H1 (cell line): Measurements from ENCODE around the gene ASB7. TPM values are rescaled to one million over a fixed set of nuclear protein-coding genes. Genes with fewer than 3 reads are reported as not detected.
A peak's percentile ranks its signal among the peaks of the same experiment; 100 is the strongest.

Source experiments
- CTCF ChIA-PET: fragments of 300-600 bp; sonication (Branson Sonifier 250); formaldehyde crosslinking; loops from one replicate; lab custom pipeline; 2021; ENCODE audit not compliant: partially characterized antibody; lab: Charles Lee
- POLR2A ChIA-PET: fragments of 300-600 bp; sonication (Branson Sonifier 250); formaldehyde crosslinking; loops from one replicate; lab custom pipeline; 2021; ENCODE audit warnings: inconsistent platforms; ENCODE audit not compliant: partially characterized antibody; lab: Charles Lee
- DNase-seq, 2 experiments: peaks; one replicate each; pipeline versions ENCODE4 v3.0.0 to v3.0.0-alpha.2; 2010 to 2022; ENCODE audit warnings: low spot score in 2 of 2, low read depth in 1 of 2, mixed read lengths in 1 of 2
- FAIRE-seq: peaks from 2 replicates; lab custom pipeline; 2011; peaks lifted over from hg19 to GRCh38; lab: Jason Lieb, UNC
- H2AFZ ChIP-seq: 2 replicates; pipeline ENCODE4 v1.8.1; 2012; ENCODE audit warnings: low read length, inconsistent platforms
- H2AK5ac ChIP-seq: 2 replicates; pipeline ENCODE4 v1.6.1; 2013; ENCODE audit warnings: low read depth, low read length
- H2BK120ac ChIP-seq: replicated peaks from 2 replicates; pipeline ENCODE3; 2013; ENCODE audit warnings: low read depth, low read length, inconsistent platforms
- H2BK12ac ChIP-seq: 2 replicates; pipeline ENCODE4 v1.6.1; 2013; ENCODE audit warnings: low read depth, low read length
- H2BK15ac ChIP-seq: 2 replicates; pipeline ENCODE4 v1.6.1; 2013; ENCODE audit warnings: low read length
- H2BK20ac ChIP-seq: 2 replicates; pipeline ENCODE4 v1.6.1; 2013; ENCODE audit warnings: low read length
- H2BK5ac ChIP-seq: 2 replicates; pipeline ENCODE4 v1.6.1; 2013; ENCODE audit warnings: low read depth, low read length
- H3K14ac ChIP-seq: 2 replicates; pipeline ENCODE4 v1.6.1; 2013; ENCODE audit warnings: inconsistent platforms; ENCODE audit not compliant: insufficient read length
- H3K18ac ChIP-seq: 2 replicates; pipeline ENCODE4 v1.6.1; 2013; ENCODE audit warnings: low read length; ENCODE audit errors: extremely low read depth
- H3K23ac ChIP-seq: 2 replicates; pipeline ENCODE4 v1.6.1; 2013; ENCODE audit warnings: inconsistent platforms; ENCODE audit not compliant: insufficient read length
- H3K23me2 ChIP-seq: 2 replicates; pipeline ENCODE4 v1.6.1; 2013; ENCODE audit warnings: low read depth, low read length
- H3K27ac ChIP-seq: 2 replicates; pipeline ENCODE4 v1.6.1; 2011; ENCODE audit warnings: low read depth, low read length, inconsistent platforms
- H3K27me3 ChIP-seq, 4 experiments: replicated peaks in 1 of 4; 1 replicate in 1 of 4; 2 replicates in 3 of 4; pipeline versions ENCODE4 v1.6.1 to v1.8.1; 2011 to 2013; ENCODE audit warnings: low read length in 3 of 4, mild to moderate bottlenecking in 3 of 4, inconsistent platforms in 2 of 4, mixed read lengths in 2 of 4, moderate library complexity in 1 of 4; ENCODE audit not compliant: control insufficient read depth in 3 of 4, insufficient read depth in 3 of 4; ENCODE audit errors: extremely low read depth in 1 of 4
- H3K36me3 ChIP-seq, 4 experiments: 2 replicates each; pipeline versions ENCODE4 v1.6.1 to v1.8.1; 2011 to 2013; ENCODE audit warnings: mild to moderate bottlenecking in 4 of 4, low read length in 3 of 4, moderate library complexity in 2 of 4, control low read depth in 1 of 4, inconsistent platforms in 1 of 4; ENCODE audit not compliant: insufficient read depth in 4 of 4, control insufficient read depth in 2 of 4
- H3K4ac ChIP-seq: replicated peaks from 2 replicates; pipeline ENCODE3; 2013; ENCODE audit warnings: low read length, low read depth, mixed read lengths, inconsistent platforms; ENCODE audit not compliant: insufficient read length
- H3K4me1 ChIP-seq, 4 experiments: replicated peaks in 1 of 4; 1 replicate in 1 of 4; 2 replicates in 3 of 4; pipeline versions ENCODE4 v1.6.1 to v1.8.1; 2011 to 2013; ENCODE audit warnings: low read length in 3 of 4, inconsistent platforms in 2 of 4, mixed read lengths in 1 of 4; ENCODE audit not compliant: insufficient read depth in 4 of 4, control insufficient read depth in 3 of 4
- H3K4me2 ChIP-seq, 2 experiments: 2 replicates each; pipeline versions ENCODE4 v1.6.1 to v1.8.1; 2011 to 2013; ENCODE audit warnings: low read depth in 2 of 2, low read length in 2 of 2, control low read depth in 1 of 2, inconsistent platforms in 1 of 2, mild to moderate bottlenecking in 1 of 2; ENCODE audit not compliant: insufficient read depth in 1 of 2
- H3K4me3 ChIP-seq, 4 experiments: fragments of 200-600, 300-600 bp in 1 of 4; sonication (generic), shearing (Covaris generic), sonication (Bioruptor Twin) in 1 of 4; 2 replicates each; pipeline versions ENCODE4 v1.5.1 to v1.8.1; 2011 to 2016; ENCODE audit warnings: low read length in 4 of 4, low read depth in 3 of 4, control low read depth in 2 of 4, inconsistent platforms in 2 of 4, mild to moderate bottlenecking in 2 of 4, mixed read lengths in 1 of 4, moderate library complexity in 1 of 4; ENCODE audit not compliant: insufficient read depth in 2 of 4; ENCODE audit errors: extremely low read depth in 1 of 4
- H3K56ac ChIP-seq: replicated peaks from 2 replicates; pipeline ENCODE3; 2013; ENCODE audit warnings: low read depth, mild to moderate bottlenecking, mixed read lengths, low read length, inconsistent platforms; ENCODE audit not compliant: insufficient read length
- H3K79me1 ChIP-seq: 2 replicates; pipeline ENCODE4 v1.6.1; 2013; ENCODE audit warnings: low read depth, low read length, control low read depth
- H3K79me2 ChIP-seq, 2 experiments: 2 replicates each; pipeline versions ENCODE4 v1.6.1 to v1.8.1; 2012 to 2013; ENCODE audit warnings: low read length in 2 of 2, mild to moderate bottlenecking in 2 of 2, inconsistent platforms in 1 of 2; ENCODE audit not compliant: insufficient read depth in 2 of 2, control insufficient read depth in 1 of 2
- H3K9ac ChIP-seq, 4 experiments: replicated peaks in 1 of 4; 1 replicate in 1 of 4; 2 replicates in 3 of 4; pipeline versions ENCODE4 v1.6.1 to v1.8.1; 2011 to 2013; ENCODE audit warnings: low read depth in 3 of 4, low read length in 3 of 4, control low read depth in 2 of 4, mild to moderate bottlenecking in 2 of 4, moderate library complexity in 2 of 4, inconsistent platforms in 1 of 4; ENCODE audit errors: extremely low read depth in 1 of 4
- H3K9me3 ChIP-seq, 2 experiments: 2 replicates each; pipeline versions ENCODE4 v1.6.1 to v1.8.1; 2012 to 2013; ENCODE audit warnings: mild to moderate bottlenecking in 2 of 2, moderate library complexity in 2 of 2, control low read depth in 1 of 2, inconsistent platforms in 1 of 2, low read depth in 1 of 2, low read length in 1 of 2, mixed read lengths in 1 of 2; ENCODE audit not compliant: insufficient read depth in 2 of 2
- H4K20me1 ChIP-seq, 2 experiments: replicated peaks in 1 of 2; 2 replicates each; pipeline versions ENCODE3 to v1.8.1; 2011 to 2013; ENCODE audit warnings: inconsistent platforms in 2 of 2, low read length in 2 of 2, mild to moderate bottlenecking in 1 of 2; ENCODE audit not compliant: insufficient read depth in 2 of 2, control insufficient read depth in 1 of 2
- H4K5ac ChIP-seq: 2 replicates; pipeline ENCODE4 v1.6.1; 2013; ENCODE audit warnings: low read length, low read depth, mixed read lengths, inconsistent platforms; ENCODE audit not compliant: insufficient read length
- H4K8ac ChIP-seq: 2 replicates; pipeline ENCODE4 v1.8.0; 2013; ENCODE audit warnings: mild to moderate bottlenecking, moderate library complexity, low read length, inconsistent platforms; ENCODE audit not compliant: insufficient read depth; ENCODE audit errors: extremely low read depth
- H4K91ac ChIP-seq: replicated peaks from 2 replicates; pipeline ENCODE3; 2013; ENCODE audit warnings: low read length, mixed read lengths, inconsistent platforms; ENCODE audit not compliant: insufficient read length
- BRCA1 ChIP-seq: IDR thresholded peaks from 2 replicates; pipeline ENCODE4 v1.6.1; 2012; ENCODE audit warnings: low read depth, low read length, improper control_type of control experiment
- RAD21 ChIP-seq, 2 experiments: IDR thresholded peaks in 1 of 2; conservative IDR thresholded peaks in 1 of 2; 2 replicates each; pipeline ENCODE4 v1.6.1; 2011; ENCODE audit warnings: low read depth in 2 of 2, low read length in 2 of 2, improper control_type of control experiment in 1 of 2, inconsistent platforms in 1 of 2, mild to moderate bottlenecking in 1 of 2, moderate library complexity in 1 of 2
- RNF2 ChIP-seq: fragments of 200-900, 300-1000 bp; sonication (generic); IDR thresholded peaks from 2 replicates; pipeline ENCODE4 v1.7.1; 2016; ENCODE audit warnings: borderline replicate concordance, low read depth, mild to moderate bottlenecking, antibody characterized with exemption, low read length; ENCODE audit not compliant: poor library complexity, severe bottlenecking; ENCODE audit errors: missing control alignments
- WGBS, 2 experiments: shearing (Covaris generic) in 1 of 2; methylation state at CpG; one replicate each; pipeline versions ENCODE4 v1.1.6 to v1.1.7; 2013 to 2015; ENCODE audit warnings: low lambda C conversion rate in 2 of 2, mixed read lengths in 2 of 2, inconsistent platforms in 1 of 2, low coverage in 1 of 2, missing lambda C conversion rate in 1 of 2; ENCODE audit not compliant: insufficient replicate concordance in 2 of 2, insufficient coverage in 1 of 2, insufficient read length in 1 of 2; ENCODE audit errors: extremely low coverage in 1 of 2, missing lambda C conversion rate in 1 of 2; 5-methylcytosine and 5-hydroxymethylcytosine counted together
- polyA plus RNA-seq, 7 experiments: library from polyadenylated mRNA; depleted of rRNA in 3 of 7; stranded (reverse) in 5 of 7; unstranded in 2 of 7; fragments of >200 nt in 5 of 7; fragments of 200-250 nt in 2 of 7; gene quantifications; 1 replicate in 5 of 7; 2 replicates in 1 of 7; 4 replicates in 1 of 7; pipeline versions ENCODE4 v1.2.1 to v1.2.3, GENCODE V29; 2011 to 2013; ENCODE audit warnings: missing spikeins in 2 of 7, mixed read lengths in 2 of 7
- total RNA-seq: library from RNA; stranded (reverse); fragmentation: NEBNext Ultra II Directional; extraction: Animal tissue kit (Norgen Biotek cat#: 25700); gene quantifications from 2 replicates; pipeline ENCODE4 v1.2.1, GENCODE V29; 2021
- TF ChIP-seq, protein P1 (sequence below), 3 experiments: IDR thresholded peaks; 1 replicate in 2 of 3; 2 replicates in 1 of 3; pipeline versions ENCODE4 v1.5.1 to v1.6.1; 2011; ENCODE audit warnings: low read length in 3 of 3, mild to moderate bottlenecking in 3 of 3, inconsistent platforms in 2 of 3, low read depth in 1 of 3, moderate library complexity in 1 of 3; ENCODE audit not compliant: insufficient read depth in 1 of 3; ENCODE audit errors: control extremely low read depth in 1 of 3

ASB7 gene
- total and polyA plus RNA-seq, 2 of the 8 experiments (the other 6 are each of a cell fraction or from before 2014, with no cell fraction given) = 5.2 to 12.8 TPM

DNA sequence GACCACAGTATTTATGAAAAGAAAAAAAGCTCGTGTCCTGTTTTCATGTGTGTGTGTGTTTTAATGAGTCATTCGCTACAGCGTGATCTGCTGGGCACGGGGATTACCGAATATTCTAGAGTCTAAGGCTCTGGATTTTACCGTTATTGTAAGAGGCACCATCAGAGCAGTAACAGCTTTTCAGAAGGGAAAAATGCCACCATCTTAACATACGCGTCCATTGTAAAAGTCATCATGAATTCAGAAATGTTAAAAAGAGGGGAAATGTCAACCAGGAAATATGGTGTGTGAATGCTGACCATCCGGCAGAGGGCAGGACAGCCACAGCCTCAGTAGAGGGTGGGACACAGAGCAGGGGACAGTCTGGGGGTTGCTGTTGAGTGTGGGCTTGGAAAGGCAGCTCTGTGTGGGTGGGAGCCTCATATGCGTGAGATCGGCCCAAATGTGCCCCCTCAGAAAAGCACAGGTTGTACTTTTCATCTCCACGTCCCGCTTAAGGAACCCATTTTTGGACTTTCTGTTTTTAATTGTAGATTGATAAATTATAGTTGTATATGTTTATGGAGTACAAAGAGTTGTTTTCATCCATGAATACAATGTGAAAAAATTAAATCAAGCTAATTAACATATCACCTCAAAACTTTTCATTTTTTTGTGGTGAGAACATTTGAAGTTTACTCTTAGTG lies 69.6 kb downstream of the ASB7 start:
- H3K4me1 ChIP-seq = no peaks in the 10 kb centered on the region
- no peaks in the 10 kb centered on the region for H3K23me2 ChIP-seq
- H3K18ac ChIP-seq = no peak overlapping the region
- no peak overlapping the region for H3K56ac ChIP-seq
- H3K4me3 ChIP-seq = no peak overlapping the region
- no peak for DNase-seq
- no peak overlapping the region for H4K8ac ChIP-seq
- H3K79me1 ChIP-seq = no peaks in the 10 kb centered on the region; the same call in 1 of the 2 replicates
- H3K14ac ChIP-seq = no peak overlapping the region
- POLR2A ChIA-PET = no interaction called here
- no peaks in the 10 kb centered on the region for H3K9me3 ChIP-seq
- H3K4me2 ChIP-seq = no peak overlapping the region
- no peak overlapping the region for H3K9ac ChIP-seq
- CTCF ChIA-PET = interaction anchor here (0.9 to 3.7 kb wide), 33 partner anchors 9 to 335 kb away, joined by 3 to 79 read pairs (median 4); no protein-coding TSS in a partner anchor
- no peak overlapping the region for H2BK20ac ChIP-seq
- H2BK120ac ChIP-seq = no peak overlapping the region
- H3K23ac ChIP-seq = no peak overlapping the region
- H4K20me1 ChIP-seq = no peaks in the 10 kb centered on the region
- no peaks in the 10 kb centered on the region for H3K79me2 ChIP-seq
- H4K5ac ChIP-seq = no peak overlapping the region
- no peak overlapping the region for H2BK15ac ChIP-seq
- no peak for TF ChIP-seq RNF2
- TF ChIP-seq RAD21 (IDR thresholded peaks at IDR 0.05 in 1 of 2, conservative IDR thresholded peaks at IDR 0.05 in 1 of 2; ENCODE audit: low read depth in 2 of 2, low read length in 2 of 2) = peak; percentile 83 to 84
- TF ChIP-seq, protein P1, sequence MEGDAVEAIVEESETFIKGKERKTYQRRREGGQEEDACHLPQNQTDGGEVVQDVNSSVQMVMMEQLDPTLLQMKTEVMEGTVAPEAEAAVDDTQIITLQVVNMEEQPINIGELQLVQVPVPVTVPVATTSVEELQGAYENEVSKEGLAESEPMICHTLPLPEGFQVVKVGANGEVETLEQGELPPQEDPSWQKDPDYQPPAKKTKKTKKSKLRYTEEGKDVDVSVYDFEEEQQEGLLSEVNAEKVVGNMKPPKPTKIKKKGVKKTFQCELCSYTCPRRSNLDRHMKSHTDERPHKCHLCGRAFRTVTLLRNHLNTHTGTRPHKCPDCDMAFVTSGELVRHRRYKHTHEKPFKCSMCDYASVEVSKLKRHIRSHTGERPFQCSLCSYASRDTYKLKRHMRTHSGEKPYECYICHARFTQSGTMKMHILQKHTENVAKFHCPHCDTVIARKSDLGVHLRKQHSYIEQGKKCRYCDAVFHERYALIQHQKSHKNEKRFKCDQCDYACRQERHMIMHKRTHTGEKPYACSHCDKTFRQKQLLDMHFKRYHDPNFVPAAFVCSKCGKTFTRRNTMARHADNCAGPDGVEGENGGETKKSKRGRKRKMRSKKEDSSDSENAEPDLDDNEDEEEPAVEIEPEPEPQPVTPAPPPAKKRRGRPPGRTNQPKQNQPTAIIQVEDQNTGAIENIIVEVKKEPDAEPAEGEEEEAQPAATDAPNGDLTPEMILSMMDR (IDR thresholded peaks at IDR 0.05; ENCODE audit: control extremely low read depth in 1 of 3, insufficient read depth in 1 of 3, low read depth in 1 of 3, low read length in 3 of 3) = peak; percentile 61 to 70 (median 67)
- no peak for TF ChIP-seq BRCA1
- H3K36me3 ChIP-seq = no peaks in the 10 kb centered on the region
- no peak overlapping the region for H4K91ac ChIP-seq
- no peak overlapping the region for H2BK12ac ChIP-seq
- H3K27me3 ChIP-seq = no peaks in the 10 kb centered on the region
- H2BK5ac ChIP-seq = no peak overlapping the region
- 85% methylated on average over 13 of the region's 13 CpGs; no CpG with 5 or more reads in 1 of the 2 experiments for WGBS, 2 experiments
- no peak overlapping the region for H3K27ac ChIP-seq
- H2AK5ac ChIP-seq = no peak overlapping the region
- no peak overlapping the region for H3K4ac ChIP-seq
- H2AFZ ChIP-seq = no peak overlapping the region
- FAIRE-seq = peak; percentile 48
